Hippocampal formation (tissue), 2 donors: Measurements from ENCODE around the gene CCDC88B.

ENCODE experiments used
- DNase-seq, 2 donors: peaks; one replicate each; lab custom pipeline; 2025; lab: John Stamatoyannopoulos, UW

Gene CCDC88B

DNA sequence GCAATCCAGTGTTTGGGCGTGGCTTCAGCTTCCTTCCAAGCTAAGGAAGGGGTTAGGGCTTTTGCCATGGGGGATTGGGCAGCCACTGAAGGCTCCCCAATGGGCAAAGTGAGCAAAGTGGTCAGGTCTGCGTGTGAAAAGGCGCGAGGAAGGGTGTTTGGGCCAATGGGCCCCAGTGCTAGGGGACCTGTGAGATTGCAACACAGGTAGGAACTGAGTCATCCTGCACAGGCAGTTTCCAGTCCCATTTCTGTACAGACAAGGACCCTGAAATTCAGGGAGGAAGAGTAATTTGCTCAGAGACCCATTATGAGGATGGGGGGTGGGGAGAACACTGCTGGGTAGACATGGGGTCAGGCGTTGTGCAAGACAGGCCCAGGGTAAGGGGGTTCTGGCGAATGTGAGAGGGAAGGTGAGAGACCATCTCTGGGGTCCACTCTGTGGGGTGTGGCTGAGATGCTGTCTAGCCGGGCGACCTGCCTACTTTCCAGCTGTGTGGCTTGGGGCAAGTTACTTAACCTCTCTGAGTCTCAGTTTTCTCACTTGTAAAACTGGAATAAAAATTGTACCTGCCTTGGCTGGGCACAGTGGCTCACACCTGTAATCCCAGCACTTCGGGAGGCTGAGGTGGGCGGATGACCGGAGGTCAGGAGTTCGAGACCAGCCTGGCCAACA, 7.3 kb downstream of the CCDC88B start:
- DNase-seq: no peak

DNA sequence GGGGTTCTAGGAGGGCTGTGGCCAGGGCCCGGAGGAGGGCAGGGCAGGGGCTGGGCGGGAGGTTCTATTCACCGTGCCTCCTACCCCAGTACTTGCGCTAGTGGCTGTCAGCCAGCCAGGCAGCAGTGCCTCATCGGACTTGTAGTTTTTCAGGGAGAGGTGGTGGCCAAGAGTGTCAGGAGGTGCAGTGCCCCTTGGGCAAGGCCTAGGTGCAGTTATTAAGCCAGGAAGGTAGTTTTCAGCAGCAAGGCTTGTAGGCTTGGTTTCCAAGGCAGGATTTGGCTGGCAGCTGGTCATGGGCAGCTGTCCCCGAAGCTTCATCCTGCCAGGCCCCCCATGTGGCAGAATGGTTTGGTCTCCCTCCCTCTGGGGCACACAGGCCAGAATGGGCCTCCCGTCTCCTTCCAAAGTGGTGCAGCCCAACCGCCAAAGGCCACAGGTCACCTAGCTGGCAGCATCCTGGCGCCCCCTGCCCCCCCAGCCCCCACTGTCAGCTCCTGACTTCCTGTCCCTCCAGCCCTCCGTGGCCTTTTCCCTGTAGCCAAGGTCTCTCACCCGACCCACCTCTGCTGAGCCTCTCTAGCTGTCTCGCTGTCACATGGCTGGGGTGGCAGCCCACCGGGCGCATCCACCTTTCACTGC, 8.5 kb downstream of the CCDC88B start:
- no peak for DNase-seq

- DNase-seq: no peak
Observed at GRCh38 chr11:64349025-64349387, 9.0 kb downstream of the CCDC88B start.

- DNase-seq: no peak
Observed at GRCh38 chr11:64349404-64349803, 9.4 kb downstream of the CCDC88B start.

DNA sequence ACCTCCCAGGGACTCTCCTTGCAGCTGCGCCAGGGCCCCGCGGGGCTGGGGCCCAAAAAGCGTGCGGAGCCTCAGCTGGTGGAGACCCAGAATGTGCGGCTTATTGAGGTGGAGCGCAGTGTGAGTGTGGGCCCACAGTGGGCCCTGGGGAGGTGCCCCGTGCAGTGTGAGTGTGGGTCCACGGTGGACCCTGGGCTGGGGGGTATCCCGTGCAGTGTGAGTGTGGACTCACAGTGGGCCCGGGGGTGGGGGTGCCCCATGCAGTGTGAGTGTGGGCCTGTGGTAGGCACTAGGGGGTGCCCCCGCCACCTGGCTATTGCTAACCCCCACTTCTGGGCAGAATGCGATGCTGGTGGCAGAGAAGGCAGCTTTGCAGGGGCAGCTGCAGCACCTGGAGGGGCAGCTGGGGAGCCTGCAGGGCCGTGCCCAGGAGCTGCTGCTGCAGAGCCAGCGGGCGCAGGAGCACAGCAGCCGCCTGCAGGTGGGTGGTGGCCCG, 11.2 kb downstream of the CCDC88B start:
- no peak for DNase-seq

- DNase-seq: no peak
Observed at GRCh38 chr11:64352099-64352994, 12.3 kb downstream of the CCDC88B start.

DNA sequence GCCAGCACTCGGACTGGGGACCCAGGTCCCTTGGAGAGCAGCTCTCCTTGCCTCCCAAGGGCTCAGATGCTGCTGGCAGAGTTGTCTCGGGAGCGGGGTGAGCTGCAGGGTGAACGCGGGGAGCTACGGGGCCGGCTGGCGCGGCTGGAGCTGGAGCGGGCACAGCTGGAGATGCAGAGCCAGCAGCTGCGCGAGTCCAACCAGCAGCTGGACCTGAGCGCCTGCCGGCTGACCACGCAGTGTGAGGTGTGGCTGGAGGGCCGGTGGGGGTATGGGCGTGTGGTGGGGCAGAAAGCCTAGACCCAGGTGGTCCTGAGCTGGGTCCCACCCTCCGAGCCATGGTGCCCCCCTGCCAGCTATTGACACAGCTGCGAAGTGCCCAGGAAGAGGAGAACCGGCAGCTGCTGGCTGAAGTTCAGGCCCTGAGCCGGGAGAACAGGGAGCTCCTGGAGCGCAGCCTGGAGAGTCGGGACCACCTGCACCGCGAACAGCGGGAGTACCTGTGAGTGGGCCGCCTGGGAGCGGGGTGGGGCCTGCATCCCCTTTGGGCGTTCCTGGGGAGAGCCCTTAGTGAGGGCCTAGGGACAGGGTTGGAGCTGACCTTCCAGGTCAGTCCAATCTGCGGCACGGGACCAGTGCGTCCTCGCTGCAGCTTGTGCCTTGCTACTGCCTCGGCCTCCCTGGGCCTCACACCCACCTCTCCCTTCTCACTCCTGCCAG, 13.2 kb downstream of the CCDC88B start:
- DNase-seq: no peak

GRCh38 chr11:64353715-64354506, 13.9 kb downstream of the CCDC88B start:
- no peak for DNase-seq

GRCh38 chr11:64355078-64355940, 15.3 kb downstream of the CCDC88B start:
- peak; percentile 50 to 62 for DNase-seq

- DNase-seq: no peak
Observed at GRCh38 chr11:64356498-64357411, 16.8 kb downstream of the CCDC88B start.

- no peak for DNase-seq
Observed at GRCh38 chr11:64357446-64357845, 17.4 kb downstream of the CCDC88B start.

- DNase-seq: no peak
Observed at GRCh38 chr11:64357904-64358535, 18.0 kb downstream of the CCDC88B start.

DNA sequence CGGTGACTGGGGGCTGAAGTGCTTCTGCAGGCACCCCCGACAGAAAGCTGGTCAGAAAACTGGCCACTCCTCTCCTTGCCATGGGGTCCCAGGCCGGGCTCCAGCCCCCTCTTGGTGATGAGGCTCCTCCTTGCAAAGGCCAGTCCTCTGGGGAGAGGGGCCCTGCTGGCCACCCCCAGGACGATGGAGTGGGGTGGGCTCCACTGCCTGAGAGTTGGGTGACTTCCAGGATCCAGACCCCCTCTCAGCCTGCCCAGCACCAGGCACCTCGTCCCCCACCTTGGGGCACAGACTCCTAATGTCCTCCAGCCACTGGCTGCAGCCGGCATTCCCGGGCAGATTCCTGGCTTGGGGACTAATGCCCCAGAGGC, 18.5 kb downstream of the CCDC88B start:
- DNase-seq: no peak

- peak; percentile 47 to 54 for DNase-seq
Observed at GRCh38 chr11:64358907-64359711, 19.1 kb downstream of the CCDC88B start, which contains the start of gene RPS6KA4. TSS of gene RPS6KA4 (plus strand) at chr11:64359162. CDS start at chr11:64359236, 74 bp downstream.

DNA sequence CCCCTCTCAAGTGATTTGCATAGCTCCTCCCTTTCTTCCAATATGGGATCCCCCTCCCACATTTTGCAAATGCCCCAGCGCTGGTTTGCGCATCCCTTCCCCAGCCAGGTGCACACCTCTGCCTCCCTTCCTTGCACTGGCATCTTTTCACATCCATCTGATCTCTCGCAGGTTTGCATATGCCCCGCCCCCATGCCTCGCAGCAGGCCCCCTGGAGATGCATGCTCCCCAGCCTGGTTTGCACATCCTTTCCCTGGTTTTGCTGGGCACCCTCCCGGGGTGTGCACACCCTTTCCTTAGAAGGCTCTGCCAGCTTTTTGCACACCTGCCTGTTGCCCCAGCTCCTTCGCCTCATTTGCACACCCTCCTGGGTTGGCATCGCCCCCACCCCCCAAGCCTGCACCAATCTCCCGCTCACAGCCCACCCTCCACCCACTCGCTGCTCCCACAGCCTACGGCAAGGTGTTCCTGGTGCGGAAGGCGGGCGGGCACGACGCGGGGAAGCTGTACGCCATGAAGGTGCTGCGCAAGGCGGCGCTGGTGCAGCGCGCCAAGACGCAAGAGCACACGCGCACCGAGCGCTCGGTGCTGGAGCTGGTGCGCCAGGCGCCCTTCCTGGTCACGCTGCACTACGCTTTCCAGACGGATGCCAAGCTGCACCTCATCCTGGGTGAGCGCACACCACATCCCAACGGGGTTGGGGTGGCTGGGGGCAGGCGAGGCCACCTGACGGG, 19.9 kb downstream of the CCDC88B start:
- no peak for DNase-seq

- DNase-seq: no peak
Observed at GRCh38 chr11:64360448-64360921, 20.5 kb downstream of the CCDC88B start.

DNA sequence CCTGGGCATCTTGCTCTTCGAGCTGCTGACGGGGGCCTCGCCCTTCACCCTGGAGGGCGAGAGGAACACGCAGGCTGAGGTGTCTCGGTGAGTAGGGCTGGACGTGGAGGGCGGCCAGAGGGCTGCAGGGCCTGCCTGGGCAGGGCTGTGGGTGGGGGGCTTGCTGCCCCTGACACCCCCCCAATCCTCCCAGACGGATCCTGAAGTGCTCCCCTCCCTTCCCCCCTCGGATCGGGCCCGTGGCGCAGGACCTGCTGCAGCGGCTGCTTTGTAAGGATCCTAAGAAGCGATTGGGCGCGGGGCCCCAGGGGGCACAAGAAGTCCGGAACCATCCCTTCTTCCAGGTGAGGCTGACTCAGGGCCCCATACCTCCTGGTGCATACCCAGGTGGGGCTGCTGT, 21.7 kb downstream of the CCDC88B start:
- no peak for DNase-seq
